Karpas-422 (cell line): ENCODE measurements around the gene KLHL34. TPM values are rescaled to one million over a fixed set of nuclear protein-coding genes. Genes with fewer than 3 reads are reported as not detected.

Experiments used
- DNase-seq: peaks from one replicate; pipeline ENCODE4 v3.0.0-alpha.2; 2015
- H2AFZ ChIP-seq: fragments of 200-600 bp; sonication (generic); 2 replicates; pipeline ENCODE4 v1.6.1; 2014; ENCODE audit warnings: antibody characterized with exemption, low read length, mixed read lengths
- H3K27ac ChIP-seq: fragments of 200-600 bp; sonication (generic); 2 replicates; pipeline ENCODE4 v1.5.1; 2014; ENCODE audit warnings: mild to moderate bottlenecking, low read length, moderate library complexity
- H3K27me3 ChIP-seq: fragments of 200-600 bp; sonication (generic); 2 replicates; pipeline ENCODE4 v1.6.1; 2014; ENCODE audit warnings: low read length, mixed read lengths
- H3K36me3 ChIP-seq: fragments of 200-600 bp; sonication (generic); 2 replicates; pipeline ENCODE4 v1.6.1; 2014; ENCODE audit warnings: low read length, mixed read lengths; ENCODE audit not compliant: insufficient read depth
- H3K4me1 ChIP-seq: fragments of 200-600 bp; sonication (generic); 2 replicates; pipeline ENCODE4 v1.6.1; 2014; ENCODE audit warnings: mild to moderate bottlenecking, low read length, mixed read lengths
- H3K4me2 ChIP-seq: fragments of 200-600 bp; sonication (generic); 2 replicates; pipeline ENCODE4 v1.6.1; 2014; ENCODE audit warnings: low read length, low read depth, mild to moderate bottlenecking; ENCODE audit not compliant: poor library complexity, severe bottlenecking
- H3K4me3 ChIP-seq: fragments of 200-600 bp; sonication (generic); 2 replicates; pipeline ENCODE4 v1.5.1; 2014; ENCODE audit warnings: mild to moderate bottlenecking, antibody characterized with exemption, low read length, mixed read lengths
- H3K79me2 ChIP-seq: fragments of 200-600 bp; sonication (generic); 2 replicates; pipeline ENCODE4 v1.6.1; 2014; ENCODE audit warnings: mild to moderate bottlenecking, low read length, mixed read lengths
- H3K9ac ChIP-seq: fragments of 200-600 bp; sonication (generic); 2 replicates; pipeline ENCODE4 v1.6.0; 2014; ENCODE audit warnings: low read length
- H3K9me2 ChIP-seq: fragments of 200-600 bp; sonication (generic), shearing (Covaris generic); replicated peaks from 2 replicates; pipeline ENCODE4 v1.6.0; 2014; ENCODE audit warnings: mild to moderate bottlenecking, low read length, moderate library complexity; ENCODE audit not compliant: insufficient read depth
- H3K9me3 ChIP-seq: fragments of 300-700, 200-600 bp; sonication (generic); 2 replicates; pipeline ENCODE4 v1.6.1; 2014; ENCODE audit warnings: low read length, mixed read lengths
- H4K20me1 ChIP-seq: fragments of 200-600 bp; sonication (generic); 2 replicates; pipeline ENCODE4 v1.6.1; 2014; ENCODE audit warnings: mild to moderate bottlenecking, antibody characterized with exemption, low read length, low read depth; ENCODE audit not compliant: insufficient read depth
- total RNA-seq: library from RNA; depleted of rRNA; stranded (reverse); fragments of >200 nt; shearing (Covaris generic); gene quantifications from 2 replicates; pipeline ENCODE4 v1.2.3, GENCODE V29; 2014; ENCODE audit warnings: low replicate concordance

KLHL34 gene
- total RNA-seq, 1 experiment from 2014 or later = not detected

- Histone ChIP-seq H3K27me3 (no peaks in the 10 kb centered on the region), H3K9me2 (no peaks in the 10 kb centered on the region), H3K4me2 (no peak overlapping the region), H3K79me2 (no peaks in the 10 kb centered on the region), H4K20me1 (no peaks in the 10 kb centered on the region), H3K4me3 (no peak overlapping the region), H3K4me1 (no peaks in the 10 kb centered on the region), H3K9ac (no peak overlapping the region), H3K36me3 (no peaks in the 10 kb centered on the region), H3K9me3 (no peaks in the 10 kb centered on the region), H2AFZ (no peak overlapping the region), H3K27ac (no peak overlapping the region)
- no peak for DNase-seq
Measured at GRCh38 chrX:21639775-21640174, 18.4 kb downstream of the KLHL34 start.

GRCh38 chrX:21638311-21638710, 19.8 kb downstream of the KLHL34 start:
- H3K27ac ChIP-seq = no peak overlapping the region
- H3K9ac ChIP-seq = no peak overlapping the region
- no peaks in the 10 kb centered on the region for H3K79me2 ChIP-seq
- H3K9me2 ChIP-seq = no peaks in the 10 kb centered on the region
- no peaks in the 10 kb centered on the region for H3K9me3 ChIP-seq
- no peak overlapping the region for H3K4me2 ChIP-seq
- H2AFZ ChIP-seq = no peak overlapping the region
- H3K4me3 ChIP-seq = no peak overlapping the region
- no peaks in the 10 kb centered on the region for H3K4me1 ChIP-seq
- no peak for DNase-seq
- no peaks in the 10 kb centered on the region for H3K27me3 ChIP-seq
- H3K36me3 ChIP-seq = no peaks in the 10 kb centered on the region
- H4K20me1 ChIP-seq = no peaks in the 10 kb centered on the region

- Histone ChIP-seq H3K4me1 (no peaks in the 10 kb centered on the region), H3K27me3 (no peaks in the 10 kb centered on the region), H3K4me3 (no peak overlapping the region), H3K9me3 (no peaks in the 10 kb centered on the region), H4K20me1 (no peaks in the 10 kb centered on the region), H3K4me2 (no peak overlapping the region), H2AFZ (no peak overlapping the region), H3K9ac (no peak overlapping the region), H3K79me2 (no peaks in the 10 kb centered on the region), H3K9me2 (no peaks in the 10 kb centered on the region), H3K36me3 (no peaks in the 10 kb centered on the region), H3K27ac (no peak overlapping the region)
- no peak for DNase-seq
Measured at GRCh38 chrX:21632027-21632426, 26.1 kb downstream of the KLHL34 start.

GRCh38 chrX:21623778-21624501, 34.2 kb downstream of the KLHL34 start:
- no peaks in the 10 kb centered on the region for H3K36me3 ChIP-seq
- no peaks in the 10 kb centered on the region for H4K20me1 ChIP-seq
- no peak overlapping the region for H3K9ac ChIP-seq
- H3K4me3 ChIP-seq = no peak overlapping the region
- H3K79me2 ChIP-seq = no peaks in the 10 kb centered on the region
- H2AFZ ChIP-seq = no peak overlapping the region
- H3K27ac ChIP-seq = no peak overlapping the region
- DNase-seq = no peak
- H3K4me2 ChIP-seq = no peak overlapping the region
- no peaks in the 10 kb centered on the region for H3K4me1 ChIP-seq
- H3K9me3 ChIP-seq = no peaks in the 10 kb centered on the region
- no peaks in the 10 kb centered on the region for H3K27me3 ChIP-seq
- H3K9me2 ChIP-seq = no peaks in the 10 kb centered on the region

- Histone ChIP-seq H3K9me2 (no peaks in the 10 kb centered on the region), H3K4me2 (no peak overlapping the region), H4K20me1 (no peaks in the 10 kb centered on the region), H3K4me1 (no peaks in the 10 kb centered on the region), H3K79me2 (no peaks in the 10 kb centered on the region), H3K4me3 (no peak overlapping the region), H3K9me3 (no peaks in the 10 kb centered on the region), H2AFZ (no peak overlapping the region), H3K27ac (no peak overlapping the region), H3K36me3 (no peaks in the 10 kb centered on the region), H3K9ac (no peak overlapping the region), H3K27me3 (no peaks in the 10 kb centered on the region)
- no peak for DNase-seq
Measured at GRCh38 chrX:21620234-21620633, 37.9 kb downstream of the KLHL34 start.

GRCh38 chrX:21616386-21616785, 41.7 kb downstream of the KLHL34 start:
- Histone ChIP-seq H3K79me2 (no peaks in the 10 kb centered on the region), H3K4me2 (no peak overlapping the region), H3K9me2 (no peaks in the 10 kb centered on the region), H3K9ac (no peak overlapping the region), H3K4me3 (no peak overlapping the region), H3K9me3 (no peaks in the 10 kb centered on the region), H3K36me3 (no peaks in the 10 kb centered on the region), H3K27ac (no peak overlapping the region), H3K4me1 (no peaks in the 10 kb centered on the region), H2AFZ (no peak overlapping the region), H3K27me3 (no peaks in the 10 kb centered on the region), H4K20me1 (no peaks in the 10 kb centered on the region)
- DNase-seq = no peak

GRCh38 chrX:21612154-21612553, 46.0 kb downstream of the KLHL34 start:
- Histone ChIP-seq H3K4me2 (no peak overlapping the region), H3K4me1 (no peaks in the 10 kb centered on the region)

GRCh38 chrX:21610168-21610567, 48.0 kb downstream of the KLHL34 start:
- no peak overlapping the region for H3K4me2 ChIP-seq
- H3K9ac ChIP-seq = no peak overlapping the region
- no peaks in the 10 kb centered on the region for H3K4me1 ChIP-seq
- no peaks in the 10 kb centered on the region for H3K36me3 ChIP-seq
- H3K9me2 ChIP-seq = no peaks in the 10 kb centered on the region
- no peak for DNase-seq
- H3K27me3 ChIP-seq = no peaks in the 10 kb centered on the region
- no peaks in the 10 kb centered on the region for H3K79me2 ChIP-seq
- no peak overlapping the region for H3K27ac ChIP-seq
- no peaks in the 10 kb centered on the region for H3K9me3 ChIP-seq
- H3K4me3 ChIP-seq = no peak overlapping the region
- H4K20me1 ChIP-seq = no peaks in the 10 kb centered on the region
- H2AFZ ChIP-seq = no peak overlapping the region

More at GRCh38 chrX:21612154-21612553, 46.0 kb downstream of the KLHL34 start:
- no peaks in the 10 kb centered on the region for H4K20me1 ChIP-seq
- no peaks in the 10 kb centered on the region for H3K79me2 ChIP-seq
- no peak overlapping the region for H3K9ac ChIP-seq
- no peaks in the 10 kb centered on the region for H3K9me3 ChIP-seq
- H3K9me2 ChIP-seq = no peaks in the 10 kb centered on the region
- H3K36me3 ChIP-seq = no peaks in the 10 kb centered on the region
- no peak overlapping the region for H2AFZ ChIP-seq
- H3K27me3 ChIP-seq = no peaks in the 10 kb centered on the region
- no peak overlapping the region for H3K27ac ChIP-seq
- no peak for DNase-seq
- no peak overlapping the region for H3K4me3 ChIP-seq
